Fibroblast of skin of right biceps (primary cell): Measurements from ENCODE around the gene SLC4A11.
"Not testable (repeated sequence)": the region's sequence is repeated elsewhere in the genome, so short reads cannot be mapped to it uniquely, and the experiment has no call there.

ENCODE experiments used
- DNase-seq: peaks from one replicate; pipeline ENCODE4 v3.0.0-alpha.2; 2013

SLC4A11 gene

DNA sequence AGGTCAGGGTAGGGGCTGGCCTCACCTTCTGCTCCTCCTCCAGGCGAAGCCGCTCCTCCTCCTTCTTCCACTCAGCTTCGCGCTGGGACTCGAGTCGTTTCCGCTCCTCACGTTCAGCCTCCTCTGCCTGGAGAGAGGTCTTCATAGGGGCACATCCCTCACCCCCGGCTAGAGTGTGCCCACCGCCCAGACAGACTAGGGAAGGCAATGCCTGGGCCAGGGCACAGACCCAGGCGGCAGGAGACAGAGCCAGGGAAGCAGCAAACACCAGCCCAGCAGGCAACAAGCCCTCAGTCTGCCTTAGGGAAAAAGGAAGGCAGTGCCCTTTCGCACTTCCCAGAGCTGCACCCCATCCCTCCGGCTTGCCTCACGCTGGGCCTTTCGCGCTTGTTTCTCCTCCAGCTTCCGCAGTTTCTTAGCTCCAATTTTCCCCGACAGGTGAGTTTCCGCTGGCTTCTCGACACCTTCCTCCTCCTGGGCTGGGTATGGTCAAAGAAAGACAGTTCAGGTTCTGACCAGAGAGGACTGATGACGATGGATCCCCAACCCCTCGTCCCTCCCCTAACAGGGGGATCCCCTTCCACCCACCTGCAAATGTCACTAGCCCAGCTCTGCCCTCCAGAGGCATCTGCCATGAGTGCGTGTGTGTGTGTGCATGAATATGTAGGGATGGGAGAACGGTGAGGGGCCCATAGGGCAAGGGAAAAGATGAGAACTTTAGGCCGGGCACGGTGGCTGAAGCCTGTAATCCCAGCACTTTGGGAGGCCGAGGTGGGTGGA lies 38.8 kb downstream of the SLC4A11 start:
- DNase-seq, result no peak

GRCh38 chr20:3199206-3199605 lies 39.8 kb downstream of the SLC4A11 start:
- no peak for DNase-seq

DNA sequence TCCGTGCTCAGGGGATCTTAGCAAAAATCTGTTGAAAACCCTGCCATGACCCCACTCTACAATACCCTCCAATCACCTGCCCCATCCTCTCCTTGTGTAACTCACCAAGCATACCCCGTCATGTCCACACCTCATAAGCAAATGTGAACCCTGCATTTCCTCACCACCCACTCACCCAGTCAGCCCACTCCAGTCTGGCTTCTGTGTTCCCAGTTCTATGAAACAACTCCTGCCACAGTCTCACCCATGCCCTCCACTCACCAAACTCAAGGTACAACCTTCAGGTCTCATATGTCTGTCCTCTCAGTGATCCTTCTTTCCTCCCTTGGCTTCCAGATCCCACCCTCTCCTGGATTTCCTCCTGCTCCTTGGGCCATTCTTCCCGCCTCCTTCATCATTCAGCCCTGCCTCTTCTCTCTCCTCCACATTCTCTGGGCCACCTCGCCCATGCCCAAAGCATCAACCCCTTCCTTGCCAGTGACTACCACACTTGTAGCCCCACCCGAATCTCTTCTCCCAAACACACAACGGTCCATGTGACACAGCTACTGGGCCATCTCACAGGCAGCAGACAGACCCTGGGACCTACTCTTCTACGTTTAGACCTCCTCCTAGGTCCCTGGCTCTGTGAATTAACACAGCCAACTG lies 43.3 kb downstream of the SLC4A11 start:
- no peak for DNase-seq

DNA sequence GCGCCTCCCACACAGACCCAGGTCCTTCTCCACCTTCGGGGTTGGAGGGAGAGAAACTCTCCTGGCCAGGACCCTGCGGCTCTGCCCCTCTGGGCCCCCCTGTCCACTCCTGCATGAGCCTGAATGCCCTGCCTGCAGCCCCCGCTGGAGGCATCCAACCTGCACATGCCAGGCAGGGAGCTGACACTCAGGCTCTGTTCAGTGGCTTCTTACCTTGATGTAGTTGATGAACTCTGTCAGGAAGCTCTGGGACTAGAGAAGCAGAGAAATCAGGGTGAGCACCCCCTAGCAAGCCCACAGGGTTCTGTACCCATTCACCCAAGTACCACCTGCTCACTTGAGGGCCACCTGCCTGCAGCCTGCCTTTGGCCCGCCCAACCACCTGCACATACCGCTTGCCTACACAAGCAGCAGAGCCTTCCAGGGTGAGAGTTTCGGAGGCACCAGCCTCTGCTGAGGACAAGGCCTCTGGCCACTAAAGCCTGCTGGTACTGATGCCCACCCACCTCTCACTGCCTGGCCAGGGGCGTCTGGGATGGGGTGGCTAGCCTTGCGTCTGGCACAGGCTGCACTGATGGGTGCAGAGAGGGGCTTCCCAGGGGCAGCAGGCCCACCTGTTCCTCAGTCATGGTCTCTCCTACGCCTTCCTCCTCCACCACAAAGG lies 44.2 kb downstream of the SLC4A11 start:
- no peak for DNase-seq

GRCh38 chr20:3193806-3194616 lies 45.0 kb downstream of the SLC4A11 start:
- DNase-seq, result no peak

DNA sequence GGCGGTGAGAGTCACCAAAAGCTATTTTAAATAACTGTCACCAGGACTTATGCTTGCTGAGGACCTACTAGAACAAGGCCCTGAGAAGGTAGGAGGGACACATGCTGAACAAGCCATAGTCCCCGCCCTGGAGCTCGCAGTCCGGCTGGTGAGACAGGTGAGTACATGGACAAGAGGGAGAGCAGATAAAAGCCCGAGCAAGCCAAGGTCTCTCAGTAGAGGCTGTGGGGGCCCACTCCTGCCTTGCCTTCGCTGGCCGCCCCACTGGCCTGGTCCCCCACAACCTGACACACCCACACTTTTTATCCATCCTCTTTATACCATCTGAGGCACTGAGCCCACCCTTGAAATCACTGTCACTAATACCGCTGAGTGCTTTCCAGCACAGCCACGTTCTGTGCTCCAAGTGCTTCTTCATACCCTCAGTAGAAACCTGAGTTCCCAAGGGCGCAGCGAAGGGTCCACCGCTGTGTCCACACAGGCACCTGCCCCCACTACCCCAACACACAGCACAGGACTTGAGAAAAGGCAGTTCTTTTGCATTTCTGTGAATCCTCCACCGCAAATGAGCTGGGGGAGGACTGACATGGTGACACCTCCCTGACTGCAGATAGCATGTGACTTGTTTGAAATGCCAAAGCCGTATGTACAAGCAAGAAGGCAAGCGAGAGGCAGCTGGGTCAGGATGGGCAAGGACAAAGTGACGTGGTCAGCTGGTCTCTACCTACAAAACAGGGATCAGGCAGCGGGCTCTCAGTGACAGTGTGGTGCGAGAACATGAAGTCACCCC lies 46.6 kb downstream of the SLC4A11 start:
- DNase-seq, result no peak

GRCh38 chr20:3190681-3191111 lies 48.3 kb downstream of the SLC4A11 start:
- DNase-seq, result no peak

DNA sequence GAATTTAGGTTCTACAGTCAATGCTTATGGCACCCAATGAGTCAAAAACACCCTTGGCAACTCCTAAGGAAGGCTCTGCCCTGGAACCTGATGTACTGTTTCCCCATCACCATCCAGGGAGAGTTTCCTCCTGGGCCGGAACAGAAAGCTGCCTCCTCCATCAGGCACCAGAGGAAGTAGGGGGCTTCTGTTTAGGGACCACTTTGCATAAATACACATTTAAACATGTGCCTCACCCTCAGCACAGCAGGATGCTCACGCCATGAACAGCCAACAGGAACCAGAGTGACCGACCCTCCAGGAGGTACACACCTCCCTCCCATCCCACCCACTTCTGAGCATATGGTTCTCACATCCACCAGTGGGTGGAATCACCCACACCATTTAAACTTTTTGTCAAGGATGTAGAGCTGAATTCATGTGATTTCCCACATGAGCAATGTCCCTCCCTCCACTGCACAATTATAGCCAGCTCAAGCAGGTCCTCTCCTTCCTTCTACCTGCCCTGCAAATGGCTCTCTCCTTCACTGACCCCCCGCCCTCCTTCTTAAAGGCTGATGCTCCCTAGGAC lies 49.3 kb downstream of the SLC4A11 start:
- DNase-seq, result no peak

DNA sequence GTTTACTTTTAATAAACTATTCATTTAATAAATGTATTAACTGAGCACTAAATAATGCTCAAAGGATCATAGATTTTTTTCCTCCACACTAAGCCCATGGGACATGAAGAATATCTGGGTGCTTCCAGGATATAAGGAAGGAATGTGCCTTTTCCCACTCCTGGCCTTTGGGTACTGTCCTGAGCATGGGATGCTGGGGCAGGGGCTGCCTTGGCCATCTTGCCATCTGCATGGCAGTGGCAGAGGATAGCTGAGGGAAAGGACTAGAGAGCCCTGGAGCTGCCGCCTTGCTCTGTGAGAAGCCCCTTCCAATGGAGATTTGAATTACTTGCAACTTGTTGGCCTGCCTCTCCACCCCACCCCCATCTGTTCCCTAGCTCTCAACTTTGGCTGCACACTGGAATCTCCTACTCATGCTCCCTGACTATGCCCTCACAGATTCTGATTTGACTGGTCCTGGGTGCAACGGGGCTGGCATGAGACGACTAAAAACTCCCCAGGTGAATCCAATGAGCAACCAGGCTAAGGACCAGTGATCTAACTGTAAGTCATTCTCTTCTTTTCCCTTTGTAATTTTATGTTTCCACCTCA lies 50.1 kb downstream of the SLC4A11 start:
- DNase-seq, result no peak

- not testable (repeated sequence) for DNase-seq
Measured at GRCh38 chr20:3187861-3188260, 51.1 kb downstream of the SLC4A11 start.

DNA sequence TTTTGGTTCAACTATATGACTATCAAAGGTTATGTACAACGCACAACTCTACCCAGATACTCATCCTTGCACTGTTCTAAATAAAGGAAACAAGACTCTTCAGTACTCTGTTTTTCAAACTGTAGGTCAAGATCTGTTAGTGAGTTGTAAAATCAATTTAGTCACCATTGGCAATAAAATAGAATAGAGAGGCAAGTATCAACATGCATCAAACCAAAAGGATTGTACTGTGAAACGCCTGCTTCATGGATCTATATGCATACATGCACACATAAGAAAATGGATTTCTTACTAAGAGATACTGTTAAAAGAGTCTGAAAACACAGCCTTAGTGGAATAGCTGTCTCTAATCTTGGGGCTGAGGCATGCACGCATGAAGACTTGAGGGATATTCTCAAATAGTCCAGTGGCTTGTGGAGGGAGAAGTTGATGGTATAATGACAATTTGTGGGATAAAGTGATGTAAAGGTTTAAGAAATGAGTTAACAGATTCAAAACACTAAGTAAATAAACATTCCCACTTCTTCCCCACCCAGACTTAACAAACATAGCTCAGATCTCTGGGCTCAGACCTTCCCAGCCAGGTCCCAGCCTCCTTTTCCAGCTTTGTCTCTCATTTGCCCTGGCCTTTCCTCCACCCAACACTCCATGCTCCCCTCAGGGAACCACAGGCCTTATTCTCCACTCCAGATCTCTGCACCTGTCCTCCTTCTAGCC lies 54.9 kb downstream of the SLC4A11 start:
- no peak for DNase-seq

DNA sequence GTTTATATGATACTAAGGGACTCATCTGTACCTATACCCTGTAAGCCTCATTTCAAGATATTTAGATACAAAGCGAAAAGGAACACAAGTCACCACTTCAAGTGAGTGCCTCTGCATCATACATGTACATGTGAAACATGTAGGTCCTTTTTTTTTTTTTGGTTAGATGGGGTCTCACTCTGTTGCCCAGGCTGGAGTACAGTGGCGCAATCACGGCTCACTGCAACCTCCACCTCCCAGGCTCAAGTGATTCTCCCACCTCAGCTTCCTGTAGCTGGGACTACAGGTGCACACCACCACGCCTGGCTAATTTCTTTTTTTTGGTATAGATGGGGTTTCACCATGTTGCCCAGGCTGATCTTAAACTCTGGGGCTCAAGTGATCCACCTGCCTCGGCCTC lies 56.6 kb downstream of the SLC4A11 start:
- not testable (repeated sequence) for DNase-seq

DNA sequence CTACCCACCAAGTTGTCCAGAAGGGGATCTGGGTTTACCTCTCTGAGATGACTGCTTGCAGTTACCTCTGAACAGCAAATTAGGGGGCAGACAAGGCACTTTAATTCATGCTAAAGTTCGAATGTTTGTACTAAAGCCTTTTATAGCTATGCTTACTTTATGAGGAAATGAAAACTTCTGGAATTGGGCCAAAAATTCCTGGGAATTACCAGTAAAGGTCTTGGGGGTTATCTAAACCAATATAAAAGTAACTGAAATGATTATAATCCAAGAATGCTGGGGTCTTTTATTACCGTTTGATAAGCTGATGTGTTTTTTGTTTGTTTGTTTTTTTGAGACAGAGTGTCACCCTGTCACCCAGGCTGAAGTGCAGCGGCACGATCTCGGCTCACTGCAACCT lies 57.7 kb downstream of the SLC4A11 start:
- DNase-seq, result no peak

DNA sequence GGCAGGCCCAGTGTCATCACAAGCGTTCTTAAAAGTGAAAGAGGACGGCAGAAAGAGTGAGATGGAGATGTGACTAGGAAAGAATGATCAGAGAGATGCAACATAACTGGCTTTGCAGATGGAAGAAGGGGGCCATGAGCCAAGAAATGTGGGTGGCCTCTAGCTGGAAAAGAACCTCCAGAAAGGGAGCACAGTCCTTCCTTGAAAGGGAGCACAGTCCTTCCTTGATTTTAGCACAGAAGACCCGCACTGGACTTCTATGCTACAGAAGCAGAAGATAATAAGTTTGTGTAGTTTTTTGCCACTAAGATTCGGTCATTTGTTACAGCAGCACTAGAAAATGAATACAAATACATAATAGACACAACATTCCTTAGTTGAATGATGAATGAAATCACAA lies 58.7 kb downstream of the SLC4A11 start:
- DNase-seq, result no peak

- DNase-seq, result no peak
Measured at GRCh38 chr20:3177746-3178485, 61.1 kb downstream of the SLC4A11 start.
